22Rv1 (cell line): ENCODE data around the gene CD3D.

Experiments used
- ZFX ChIP-seq: fragments of 450-650 bp; IDR thresholded peaks from 2 replicates; pipeline ENCODE4 v1.6.1; 2017; ENCODE audit warnings: antibody characterized with exemption, borderline replicate concordance
- TF ChIP-seq, protein P1 (sequence below): fragments of 450-650 bp; IDR thresholded peaks from 2 replicates; pipeline ENCODE4 v1.5.1; 2017; ENCODE audit warnings: mild to moderate bottlenecking

DNA sequence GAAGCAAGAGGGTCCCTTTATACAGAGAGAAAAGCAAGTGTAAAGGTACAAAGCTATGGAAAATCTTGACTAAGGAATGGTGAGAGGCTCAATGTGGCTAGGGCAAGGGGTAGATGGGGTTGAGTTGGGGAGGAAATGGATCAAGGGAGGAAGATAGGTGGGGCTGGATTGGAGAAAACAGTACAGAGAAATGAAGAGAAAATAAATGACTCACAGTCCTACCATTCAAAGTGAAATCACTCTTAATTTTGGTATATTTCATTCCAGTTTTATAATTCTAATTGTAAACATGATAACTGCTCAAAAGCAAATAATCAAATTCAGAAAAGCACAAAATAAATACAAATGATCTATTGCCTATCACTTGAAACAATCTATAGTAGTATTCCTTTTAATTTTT, 33.5 kb upstream of the CD3D start:
- TF ChIP-seq, protein P1, sequence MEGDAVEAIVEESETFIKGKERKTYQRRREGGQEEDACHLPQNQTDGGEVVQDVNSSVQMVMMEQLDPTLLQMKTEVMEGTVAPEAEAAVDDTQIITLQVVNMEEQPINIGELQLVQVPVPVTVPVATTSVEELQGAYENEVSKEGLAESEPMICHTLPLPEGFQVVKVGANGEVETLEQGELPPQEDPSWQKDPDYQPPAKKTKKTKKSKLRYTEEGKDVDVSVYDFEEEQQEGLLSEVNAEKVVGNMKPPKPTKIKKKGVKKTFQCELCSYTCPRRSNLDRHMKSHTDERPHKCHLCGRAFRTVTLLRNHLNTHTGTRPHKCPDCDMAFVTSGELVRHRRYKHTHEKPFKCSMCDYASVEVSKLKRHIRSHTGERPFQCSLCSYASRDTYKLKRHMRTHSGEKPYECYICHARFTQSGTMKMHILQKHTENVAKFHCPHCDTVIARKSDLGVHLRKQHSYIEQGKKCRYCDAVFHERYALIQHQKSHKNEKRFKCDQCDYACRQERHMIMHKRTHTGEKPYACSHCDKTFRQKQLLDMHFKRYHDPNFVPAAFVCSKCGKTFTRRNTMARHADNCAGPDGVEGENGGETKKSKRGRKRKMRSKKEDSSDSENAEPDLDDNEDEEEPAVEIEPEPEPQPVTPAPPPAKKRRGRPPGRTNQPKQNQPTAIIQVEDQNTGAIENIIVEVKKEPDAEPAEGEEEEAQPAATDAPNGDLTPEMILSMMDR = no peak
- TF ChIP-seq ZFX = no peak
